Right atrium auricular region (tissue), 2 donors: ENCODE results near the gene FAM181B. TPM values are rescaled to one million over a fixed set of nuclear protein-coding genes. Genes with fewer than 3 reads are reported as not detected.

Experiments used
- DNase-seq: peaks from one replicate; pipeline ENCODE4 v3.0.0-alpha.2; 2019; ENCODE audit warnings: low spot score
- H3K27ac ChIP-seq, 2 donors: fragments of 200-600 bp; sonication (generic); 1 replicate in 1 of 2; 2 replicates in 1 of 2; pipeline ENCODE4 v1.5.1; 2016 to 2019
- H3K27me3 ChIP-seq, 2 donors: fragments of 200-600 bp; sonication (generic); one replicate each; pipeline versions ENCODE4 v1.5.1 to v1.6.0; 2017 to 2019
- H3K36me3 ChIP-seq: fragments of 200-600 bp; sonication (generic); one replicate; pipeline ENCODE4 v1.5.1; 2016
- H3K4me1 ChIP-seq, 2 donors: fragments of 200-600 bp; sonication (generic); one replicate each; pipeline versions ENCODE4 v1.5.1 to v1.6.0; 2017 to 2019
- H3K4me3 ChIP-seq, 2 donors: fragments of 200-600 bp; sonication (generic); 1 replicate in 1 of 2; 2 replicates in 1 of 2; pipeline ENCODE4 v1.5.1; 2017 to 2019; ENCODE audit warnings: mild to moderate bottlenecking in 1 of 2, moderate library complexity in 1 of 2
- H3K9me3 ChIP-seq, 2 donors: fragments of 200-600 bp; sonication (generic); one replicate each; pipeline ENCODE4 v1.5.1; 2019
- CTCF ChIP-seq, 2 donors: fragments of 200-600 bp; sonication (generic); IDR thresholded peaks; one replicate each; pipeline ENCODE4 v1.5.1; 2019; ENCODE audit warnings: antibody characterized with exemption in 2 of 2
- total RNA-seq, 2 donors: library from RNA; depleted of rRNA; stranded (reverse); fragments of >200 nt; gene quantifications; one replicate each; pipeline ENCODE4 v1.1.0, GENCODE V29; 2016

The FAM181B gene, protein sequence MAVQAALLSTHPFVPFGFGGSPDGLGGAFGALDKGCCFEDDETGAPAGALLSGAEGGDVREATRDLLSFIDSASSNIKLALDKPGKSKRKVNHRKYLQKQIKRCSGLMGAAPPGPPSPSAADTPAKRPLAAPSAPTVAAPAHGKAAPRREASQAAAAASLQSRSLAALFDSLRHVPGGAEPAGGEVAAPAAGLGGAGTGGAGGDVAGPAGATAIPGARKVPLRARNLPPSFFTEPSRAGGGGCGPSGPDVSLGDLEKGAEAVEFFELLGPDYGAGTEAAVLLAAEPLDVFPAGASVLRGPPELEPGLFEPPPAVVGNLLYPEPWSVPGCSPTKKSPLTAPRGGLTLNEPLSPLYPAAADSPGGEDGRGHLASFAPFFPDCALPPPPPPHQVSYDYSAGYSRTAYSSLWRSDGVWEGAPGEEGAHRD
- total RNA-seq = 1 to 10 TPM; 2.4 to 3.7 TPM

GRCh38 chr11:82733444-82734119 is at the start of gene FAM181B:
FAM181B (minus strand) TSS chr11:82733864; CDS start chr11:82733729, 135 bp downstream.
- TF ChIP-seq CTCF (IDR thresholded peaks at IDR 0.05) = no peak
- no peaks in the 10 kb centered on the region for H3K9me3 ChIP-seq
- peaks cover 0 to 5% of the 10 kb centered on the region in 2 donors for H3K27me3 ChIP-seq
- H3K36me3 ChIP-seq = no peaks in the 10 kb centered on the region
- H3K4me3 ChIP-seq = peak within 1 kb of the TSS; percentile 65 to 66
- no peak for DNase-seq
- H3K27ac ChIP-seq = peak within 1 kb of the TSS; percentile 73 to 74
- peaks cover 0 to 11% of the 10 kb centered on the region in 2 donors for H3K4me1 ChIP-seq

DNA sequence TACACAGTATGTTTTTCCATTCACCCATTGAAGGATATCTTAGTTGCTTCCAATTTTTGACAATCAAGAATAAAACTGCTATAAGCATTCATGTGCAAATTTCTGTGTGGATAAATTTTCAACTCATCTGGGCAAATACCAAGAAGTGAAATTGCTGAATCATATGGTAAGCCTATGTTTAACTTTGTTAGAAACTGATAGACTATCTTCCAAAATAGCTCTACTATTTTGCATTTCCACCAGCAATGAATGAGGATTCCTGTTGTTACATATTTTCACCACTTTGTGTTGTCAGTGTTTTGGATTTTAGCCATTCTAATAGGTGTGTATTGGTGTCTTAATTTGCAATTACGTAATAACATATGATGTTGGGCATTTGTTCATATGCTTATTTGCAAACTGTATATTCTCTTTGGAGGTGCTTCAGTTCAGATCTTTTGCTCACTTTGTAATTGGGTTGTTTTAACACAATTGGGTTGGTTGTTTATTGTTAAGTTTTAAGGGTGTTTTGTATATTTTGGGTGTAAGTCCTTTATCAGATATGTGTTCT is 49.2 kb upstream of the FAM181B start:
- TF ChIP-seq CTCF (IDR thresholded peaks at IDR 0.05) = no peak
- no peaks in the 10 kb centered on the region for H3K4me1 ChIP-seq
- H3K4me3 ChIP-seq = no peak overlapping the region
- no peak for DNase-seq
- no peaks in the 10 kb centered on the region for H3K27me3 ChIP-seq
- no peaks in the 10 kb centered on the region for H3K36me3 ChIP-seq
- no peak overlapping the region for H3K27ac ChIP-seq
- no peaks in the 10 kb centered on the region for H3K9me3 ChIP-seq

DNA sequence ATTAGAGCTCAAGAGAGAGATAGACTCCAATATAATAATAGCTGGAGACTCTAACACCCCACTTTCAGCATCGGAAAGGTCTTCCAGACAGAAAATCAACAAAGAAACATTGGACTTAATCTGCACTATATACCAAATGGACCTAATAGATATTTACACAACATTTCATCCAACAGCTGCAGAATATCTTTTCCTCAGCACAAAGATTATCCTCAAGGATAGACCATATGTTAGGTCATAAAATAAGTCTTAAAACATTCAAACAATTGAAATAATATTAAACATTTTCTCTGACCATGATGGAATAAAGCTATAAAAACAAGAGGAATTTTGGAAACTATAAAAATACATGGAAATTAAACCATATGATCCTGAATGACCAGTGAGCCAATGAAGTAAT is 45.1 kb upstream of the FAM181B start:
- Histone ChIP-seq H3K4me1 (no peaks in the 10 kb centered on the region), H3K9me3 (peaks cover 0 to 13% of the 10 kb centered on the region in 2 donors), H3K4me3 (no peak overlapping the region), H3K27me3 (no peaks in the 10 kb centered on the region), H3K36me3 (no peaks in the 10 kb centered on the region), H3K27ac (no peak overlapping the region)
- TF ChIP-seq CTCF (IDR thresholded peaks at IDR 0.05) = no peak
- DNase-seq = no peak

GRCh38 chr11:82776377-82776776 is 42.7 kb upstream of the FAM181B start:
- H3K9me3 ChIP-seq = peaks cover 0 to 13% of the 10 kb centered on the region in 2 donors
- H3K27me3 ChIP-seq = no peaks in the 10 kb centered on the region
- no peak for DNase-seq
- H3K27ac ChIP-seq = no peak overlapping the region
- H3K4me1 ChIP-seq = no peaks in the 10 kb centered on the region
- no peak for TF ChIP-seq CTCF (IDR thresholded peaks at IDR 0.05)
- no peaks in the 10 kb centered on the region for H3K36me3 ChIP-seq
- H3K4me3 ChIP-seq = no peak overlapping the region

DNA sequence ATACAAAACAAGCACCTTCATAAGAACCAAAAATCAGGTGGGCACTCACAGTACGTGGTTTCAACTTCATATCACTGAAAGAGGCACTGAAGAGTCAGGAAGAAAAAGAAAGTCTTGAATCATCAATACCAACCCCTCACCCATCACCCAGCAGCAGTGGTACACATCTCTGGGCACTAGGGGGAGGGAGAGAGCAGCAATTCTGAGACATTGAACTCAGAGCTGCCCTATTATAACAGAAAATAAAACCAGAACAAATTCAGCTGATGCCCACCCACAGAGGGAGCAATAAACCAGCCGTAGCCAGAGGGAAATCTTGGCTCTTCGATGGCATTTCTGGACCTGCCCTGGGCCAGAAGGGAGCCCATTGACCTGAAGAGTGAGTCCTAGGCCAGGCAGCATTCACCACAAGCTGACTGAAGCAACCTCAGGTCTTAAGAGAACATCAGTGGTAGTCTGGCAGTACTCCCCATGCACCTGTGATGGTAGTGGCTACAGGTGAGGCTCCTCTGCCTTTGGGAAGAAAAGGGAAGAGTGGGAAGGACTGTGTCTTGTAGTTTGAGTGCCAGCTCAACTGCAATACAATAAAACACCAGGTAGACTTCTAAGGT is 42.2 kb upstream of the FAM181B start:
- TF ChIP-seq CTCF (IDR thresholded peaks at IDR 0.05) = peak; percentile 10 to 50
- DNase-seq = no peak
- H3K27ac ChIP-seq = no peak overlapping the region
- peaks cover 0 to 13% of the 10 kb centered on the region in 2 donors for H3K9me3 ChIP-seq
- no peak overlapping the region for H3K4me3 ChIP-seq
- H3K27me3 ChIP-seq = no peaks in the 10 kb centered on the region
- no peaks in the 10 kb centered on the region for H3K36me3 ChIP-seq
- H3K4me1 ChIP-seq = no peaks in the 10 kb centered on the region
